Medulla oblongata (tissue), 1 donor: ENCODE measurements around the gene MADCAM1.
A peak's percentile ranks its signal among the peaks of the same experiment; 100 is the strongest.

Experiments used
- DNase-seq: peaks from one replicate; pipeline ENCODE4 v3.0.0-alpha.2; 2015; ENCODE audit errors: extremely low spot score

Gene MADCAM1

GRCh38 chr19:508204-509150 lies 12.2 kb downstream of the MADCAM1 start:
- no peak for DNase-seq

- DNase-seq: peak; percentile 56
These were observed 14.4 kb downstream of the MADCAM1 start for GRCh38 chr19:510606-511100.

DNA sequence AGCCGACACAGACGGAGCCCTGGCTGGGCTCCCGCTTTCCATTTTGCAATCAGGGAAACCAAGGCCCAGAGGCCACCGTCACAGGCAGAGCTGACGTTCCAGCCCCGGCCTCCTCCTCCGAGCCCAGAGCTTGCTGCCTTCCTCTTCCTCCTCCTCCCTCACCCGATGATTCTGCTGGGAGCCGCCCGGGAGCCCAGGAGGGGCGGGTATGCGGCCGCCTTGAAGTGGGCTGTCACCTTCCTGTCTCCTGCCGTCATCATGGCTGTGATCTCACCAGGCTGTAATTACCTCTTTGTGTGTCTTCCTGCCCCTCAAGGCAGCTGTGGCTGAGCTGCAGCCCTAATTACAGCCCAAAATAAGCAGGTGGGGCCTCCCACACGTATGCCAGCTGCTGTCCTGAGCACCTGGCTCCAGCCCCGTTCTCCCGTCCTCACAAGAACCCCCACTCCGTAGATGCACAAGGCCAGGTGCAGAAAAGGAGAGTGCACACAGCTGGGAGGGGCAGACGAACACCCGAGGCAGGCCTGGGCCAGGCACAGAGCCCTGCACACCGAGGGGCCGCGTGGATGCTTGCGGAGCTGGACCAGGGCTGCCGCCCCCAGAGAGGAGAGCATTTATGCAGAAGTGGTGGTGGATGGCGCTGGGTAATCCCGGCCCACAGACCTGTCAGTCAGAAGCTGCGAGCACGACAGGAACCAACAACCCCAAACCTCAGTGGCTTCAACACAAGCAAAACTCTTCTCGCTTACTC lies 15.0 kb downstream of the MADCAM1 start:
- DNase-seq: no peak

DNA sequence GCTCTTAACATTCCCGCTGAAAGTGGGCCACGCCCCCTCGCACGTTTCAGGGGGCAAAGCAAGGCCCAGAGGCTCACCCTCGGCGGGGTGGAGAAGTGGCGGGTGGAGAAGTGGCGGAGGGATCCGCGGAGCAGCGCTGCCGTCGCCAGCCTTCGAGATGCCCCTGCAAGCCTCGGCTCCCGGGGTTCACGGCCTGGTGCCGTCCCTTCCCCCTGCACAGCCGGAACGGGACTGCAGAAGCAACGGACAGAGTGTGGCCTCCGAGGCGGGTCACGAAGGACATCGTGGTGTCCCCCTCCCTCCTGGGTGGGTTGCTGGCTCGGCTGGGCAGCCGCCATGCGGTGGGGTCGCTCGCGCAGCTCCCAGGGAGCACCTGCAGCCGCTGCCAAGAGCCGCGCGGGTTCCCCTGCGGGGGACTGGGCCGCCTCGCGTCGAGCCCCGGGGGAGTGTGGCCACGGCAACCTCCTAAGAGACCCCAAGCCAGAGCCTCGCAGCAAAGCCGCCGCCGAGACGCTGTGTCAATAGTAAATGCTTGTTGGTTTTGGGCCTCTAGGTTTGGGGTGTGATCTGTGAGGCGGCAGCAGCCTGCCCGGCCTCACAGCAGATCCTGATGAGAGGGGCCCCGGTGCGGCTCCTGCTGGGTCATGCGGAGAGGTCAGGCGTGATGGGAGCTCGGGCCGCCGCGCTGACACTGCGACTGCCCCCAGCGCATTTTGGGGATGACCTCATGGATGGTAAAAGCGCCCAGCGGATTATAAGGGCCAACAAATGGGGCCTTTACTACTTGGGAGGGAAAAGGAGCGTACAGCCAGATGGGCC lies 16.5 kb downstream of the MADCAM1 start:
- DNase-seq: no peak

DNA sequence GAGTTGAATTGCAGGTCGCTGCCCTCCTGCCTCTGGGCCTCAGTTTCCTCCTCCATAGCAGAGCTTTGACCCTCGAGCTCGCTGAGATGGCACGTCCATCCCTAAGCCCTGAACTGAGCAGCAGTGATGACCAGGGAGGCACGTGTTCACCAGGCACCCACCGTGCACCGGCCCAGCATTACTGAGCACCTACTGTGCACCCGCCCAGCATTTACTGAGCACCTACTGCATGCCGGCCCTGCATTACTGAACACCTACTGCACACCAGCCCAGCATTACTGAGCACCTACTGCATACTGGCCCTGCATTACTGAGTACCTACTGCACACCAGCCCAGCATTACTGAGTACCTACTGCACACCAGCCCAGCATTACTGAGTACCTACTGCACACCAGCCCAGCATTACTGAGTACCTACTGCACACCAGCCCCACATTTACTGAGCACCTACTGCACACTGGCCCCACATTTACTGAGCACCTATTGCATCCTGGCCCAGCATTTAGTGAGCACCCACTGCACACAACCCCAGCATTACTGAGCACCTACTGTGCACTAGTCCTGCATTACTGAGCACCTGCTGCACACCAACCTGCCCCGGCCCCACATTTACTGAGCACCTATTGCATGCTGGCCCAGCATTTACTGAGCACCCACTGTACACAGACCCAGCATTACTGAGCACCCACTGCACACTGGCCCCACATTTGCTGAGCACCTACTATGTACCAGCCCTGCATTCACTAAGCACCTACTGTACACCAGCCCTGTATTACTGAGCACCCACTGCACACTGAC lies 17.3 kb downstream of the MADCAM1 start:
- no peak for DNase-seq

DNA sequence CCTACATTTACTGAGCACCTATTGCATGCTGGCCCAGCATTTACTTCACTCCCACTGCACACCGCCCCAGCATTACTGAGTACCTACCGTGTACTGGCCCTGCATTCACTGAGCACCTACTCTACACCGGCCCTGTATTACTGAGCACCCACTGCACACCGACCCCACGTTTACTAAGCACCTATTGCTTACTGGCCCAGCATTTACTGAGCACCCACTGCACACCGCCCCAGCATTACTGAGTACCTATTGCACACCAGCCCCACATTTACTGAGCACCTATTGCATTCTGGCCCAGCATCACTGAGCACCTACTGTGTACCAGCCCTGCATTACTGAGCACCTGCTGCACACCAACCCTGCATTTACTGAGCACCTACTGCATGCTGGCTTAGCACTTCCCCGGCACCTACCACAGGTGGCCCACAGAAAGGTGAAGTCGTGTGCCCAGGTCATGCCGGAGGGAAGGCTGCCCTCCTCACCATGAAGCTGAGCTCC lies 17.9 kb downstream of the MADCAM1 start:
- no peak for DNase-seq

DNA sequence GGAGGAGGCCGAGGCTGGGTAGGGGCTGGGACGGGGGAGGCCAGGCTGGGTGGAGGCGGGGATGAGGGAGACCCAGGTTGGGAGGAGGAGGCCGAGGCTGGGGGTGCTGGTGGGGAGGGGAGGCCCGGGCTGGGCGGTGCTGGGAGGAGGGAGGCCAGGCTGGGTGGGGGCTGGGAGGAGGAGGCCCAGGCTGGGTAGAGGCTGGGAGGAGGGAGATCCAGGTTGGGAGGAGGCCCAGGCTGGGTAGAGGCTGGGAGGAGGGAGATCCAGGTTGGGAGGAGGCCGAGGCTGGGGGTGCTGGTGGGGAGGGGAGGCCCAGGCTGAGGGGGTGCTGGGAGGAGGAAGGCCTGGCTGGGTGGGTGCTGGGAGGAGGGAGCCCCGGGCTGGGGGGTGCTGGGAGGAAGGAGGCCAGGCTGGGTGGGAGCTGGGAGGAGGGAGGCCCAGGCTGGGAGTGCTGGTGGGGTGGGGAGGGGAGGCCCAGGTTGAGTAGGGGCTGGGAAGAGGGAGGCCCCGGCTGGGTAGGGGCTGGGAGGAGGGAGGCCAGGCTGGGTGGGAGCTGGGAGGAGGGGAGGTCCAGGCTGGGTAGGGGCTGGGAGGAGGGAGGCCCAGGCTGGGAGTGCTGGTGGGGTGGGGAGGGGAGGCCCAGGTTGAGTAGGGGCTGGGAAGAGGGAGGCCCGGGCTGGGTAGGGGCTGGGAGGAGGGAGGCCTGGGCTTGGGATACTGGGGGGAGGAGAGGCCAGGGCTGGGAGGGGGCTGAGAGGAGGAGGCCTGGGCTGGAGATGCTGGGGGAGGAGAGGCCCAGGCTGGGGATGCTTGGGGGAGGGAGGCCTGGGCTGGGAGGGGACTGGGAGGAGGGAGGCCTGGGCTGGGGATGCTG lies 21.7 kb downstream of the MADCAM1 start:
- no peak for DNase-seq

- DNase-seq: no peak
These were observed 22.4 kb downstream of the MADCAM1 start for GRCh38 chr19:518598-519231.

- no peak for DNase-seq
These were observed 23.2 kb downstream of the MADCAM1 start for GRCh38 chr19:519449-519865.

GRCh38 chr19:522726-523125 lies 26.4 kb downstream of the MADCAM1 start:
- no peak for DNase-seq

GRCh38 chr19:524062-524674 lies 27.9 kb downstream of the MADCAM1 start:
- DNase-seq: no peak

GRCh38 chr19:525029-525428 lies 28.7 kb downstream of the MADCAM1 start:
- DNase-seq: no peak

GRCh38 chr19:525857-526419 lies 29.7 kb downstream of the MADCAM1 start:
- no peak for DNase-seq

DNA sequence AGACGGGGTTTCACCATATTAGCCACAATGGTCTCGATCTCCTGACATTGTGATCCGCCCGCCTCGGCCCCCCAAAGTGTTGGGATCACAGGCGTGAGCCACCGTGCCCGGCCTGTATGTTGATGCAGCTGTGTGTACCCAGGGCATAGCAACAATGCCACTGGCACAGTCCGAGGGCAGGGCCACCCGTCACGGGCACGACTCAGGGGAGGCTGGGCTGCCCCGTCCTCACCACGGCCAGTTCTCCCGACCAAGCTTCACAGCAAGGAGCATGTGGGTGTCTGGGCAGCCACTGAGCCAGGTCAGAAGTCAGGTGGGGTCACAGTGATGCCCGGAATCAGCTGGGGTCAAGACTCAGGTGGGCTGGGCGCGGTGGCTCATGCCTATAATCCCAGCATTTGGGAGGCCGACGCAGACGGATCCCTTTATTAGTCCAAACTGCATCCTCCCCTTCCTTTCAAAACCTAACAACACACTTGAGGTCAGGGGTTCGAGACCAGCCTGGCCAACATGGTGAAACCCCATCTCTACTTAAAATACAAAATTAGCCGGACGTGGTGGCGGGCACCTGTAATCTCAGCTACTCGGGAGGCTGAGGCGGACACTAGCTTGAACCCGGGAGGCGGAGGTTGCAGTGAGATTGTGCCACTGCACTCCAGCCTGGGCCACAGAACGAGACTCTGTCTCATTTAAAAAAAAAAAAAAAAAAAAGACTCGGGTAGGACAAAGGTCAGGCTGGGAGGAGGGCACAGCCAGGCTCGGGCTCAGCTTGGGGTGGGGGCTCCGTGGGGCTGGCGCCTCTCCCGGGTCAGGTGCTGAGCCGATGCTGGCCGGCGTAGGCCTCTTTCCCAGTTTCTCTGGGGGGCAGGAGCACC lies 34.1 kb downstream of the MADCAM1 start:
- no peak for DNase-seq

GRCh38 chr19:531009-531752 lies 34.9 kb downstream of the MADCAM1 start:
- DNase-seq: peak; percentile 80

DNA sequence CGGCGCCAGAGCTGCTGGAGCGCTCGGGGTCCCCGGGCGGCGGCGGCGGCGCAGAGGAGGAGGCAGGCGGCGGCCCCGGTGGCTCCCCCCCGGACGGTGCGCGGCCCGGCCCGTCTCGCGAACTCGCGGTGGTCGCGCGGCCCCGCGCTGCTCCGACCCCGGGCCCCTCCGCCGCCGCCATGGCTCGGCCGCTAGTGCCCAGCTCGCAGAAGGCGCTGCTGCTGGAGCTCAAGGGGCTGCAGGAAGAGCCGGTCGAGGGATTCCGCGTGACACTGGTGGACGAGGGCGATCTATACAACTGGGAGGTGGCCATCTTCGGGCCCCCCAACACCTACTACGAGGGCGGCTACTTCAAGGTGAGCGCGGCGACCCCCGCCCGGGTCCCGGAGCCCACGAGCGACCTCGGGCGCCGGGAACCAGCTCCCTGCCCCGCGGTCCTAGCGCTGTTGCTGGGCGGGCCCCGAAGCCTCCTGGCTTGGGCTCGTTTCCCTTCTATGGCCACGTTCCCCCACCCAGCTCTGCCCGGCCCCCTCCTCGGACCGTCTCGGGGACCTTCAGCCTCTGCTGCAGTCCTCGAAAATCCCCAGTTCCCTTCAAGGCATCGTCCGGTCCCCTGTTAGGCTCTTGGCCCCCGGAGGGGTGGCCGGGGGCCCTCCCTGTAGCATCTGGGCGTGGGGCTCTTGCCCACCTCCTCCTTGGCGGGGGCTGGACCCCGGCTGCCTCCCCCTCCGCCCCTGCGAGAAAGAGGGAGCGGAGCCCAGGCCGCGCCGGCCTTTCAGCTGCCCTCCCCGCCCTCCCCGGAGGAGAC lies 35.7 kb downstream of the MADCAM1 start, which contains the start of gene CDC34:
CDC34 (plus strand) TSS at position 8 of the 808 bp plus-strand sequence; CDS start at position 180, 172 bp downstream.
- DNase-seq: no peak
